HG03103 (cell line): ENCODE measurements around the gene CCDC187.
"Not testable (repeated sequence)": the region's sequence is repeated elsewhere in the genome, so short reads cannot be mapped to it uniquely, and the experiment has no call there.

Source experiments
- ATAC-seq: cut with Tn5 transposase; IDR thresholded peaks from one replicate; pipeline ENCODE4 v1.9.1; 2021; ENCODE audit warnings: low read depth; ENCODE audit not compliant: unreplicated experiment

Gene CCDC187

DNA sequence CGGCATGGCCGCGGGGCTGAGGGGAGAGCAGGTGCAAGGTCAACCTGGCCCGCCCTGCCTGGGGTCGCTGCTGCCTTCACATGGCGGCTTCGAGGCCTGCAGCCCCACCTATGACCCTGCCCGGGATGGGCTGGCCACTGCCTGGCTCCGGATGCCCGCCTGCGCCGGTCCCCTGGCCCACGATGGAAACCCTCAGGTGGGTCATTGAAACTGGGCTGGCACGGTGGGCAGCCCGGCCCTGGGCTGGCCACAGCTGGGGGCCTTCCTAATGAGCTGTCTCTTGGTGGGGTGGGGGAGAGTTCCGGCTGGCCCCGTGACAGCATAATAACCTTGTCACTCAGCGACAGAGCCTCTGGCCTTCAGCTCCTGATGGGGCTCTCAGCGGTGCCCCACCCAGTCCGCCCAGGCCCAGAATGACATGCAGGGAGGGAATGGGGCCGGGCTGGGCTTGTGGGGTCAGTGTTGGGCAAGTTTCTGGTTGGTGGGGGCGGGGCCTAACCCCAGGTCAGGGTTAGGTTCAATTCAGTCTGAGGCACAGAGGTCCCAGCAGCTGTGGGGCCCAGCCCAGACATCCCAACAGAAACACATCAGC lies at the start of gene CCDC187:
Gene CCDC187, minus strand, starts transcription at position 270 of the 592 bp plus-strand sequence. Its CDS starts 264 bp downstream, at position 6.
- no peak for ATAC-seq

GRCh38 chr9:136353088-136353487 lies 49.2 kb upstream of the CCDC187 start:
- ATAC-seq: no peak

DNA sequence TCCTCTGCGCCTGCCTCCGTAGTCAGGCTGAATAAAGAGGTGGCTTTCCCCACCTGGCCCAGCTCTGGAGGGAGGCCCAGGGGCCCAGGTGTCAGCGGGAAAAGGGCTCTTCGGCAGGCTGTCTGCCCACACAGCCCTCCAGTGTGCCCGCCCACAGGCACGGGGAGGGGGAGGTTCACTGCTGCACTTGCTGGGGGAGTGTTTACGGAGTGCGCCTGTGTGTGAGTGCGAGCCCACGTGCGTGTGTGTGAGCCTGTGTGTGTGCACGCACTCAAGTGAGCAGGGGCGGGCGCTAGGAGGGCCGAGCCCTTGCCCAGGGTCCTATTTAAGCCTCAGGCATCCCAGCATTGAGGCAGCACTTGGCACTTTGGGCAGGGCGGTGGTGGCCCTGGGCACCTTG lies 48.8 kb upstream of the CCDC187 start:
- ATAC-seq: no peak

DNA sequence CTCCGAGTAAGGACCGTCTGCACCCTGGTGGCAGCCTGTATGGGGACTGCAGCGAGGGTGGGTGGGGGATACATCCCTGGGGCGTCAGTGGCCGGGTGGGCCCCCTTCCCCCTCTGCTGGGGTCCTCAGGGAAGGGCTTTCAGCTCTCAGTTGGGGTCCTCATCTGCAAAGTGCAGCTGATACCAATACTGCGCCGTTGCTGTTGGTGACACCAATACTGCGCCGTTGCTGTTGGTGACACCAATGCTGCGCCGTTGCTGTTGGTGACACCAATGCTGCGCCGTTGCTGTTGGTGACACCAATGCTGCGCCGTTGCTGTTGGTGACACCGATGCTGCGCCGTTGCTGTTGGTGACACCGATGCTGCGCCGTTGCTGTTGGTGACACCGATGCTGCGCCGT lies 48.0 kb upstream of the CCDC187 start:
- ATAC-seq: not testable (repeated sequence)

- no peak for ATAC-seq
These were observed 47.4 kb upstream of the CCDC187 start for GRCh38 chr9:136351252-136351800.

GRCh38 chr9:136349546-136349945 lies 45.7 kb upstream of the CCDC187 start:
- ATAC-seq: no peak

DNA sequence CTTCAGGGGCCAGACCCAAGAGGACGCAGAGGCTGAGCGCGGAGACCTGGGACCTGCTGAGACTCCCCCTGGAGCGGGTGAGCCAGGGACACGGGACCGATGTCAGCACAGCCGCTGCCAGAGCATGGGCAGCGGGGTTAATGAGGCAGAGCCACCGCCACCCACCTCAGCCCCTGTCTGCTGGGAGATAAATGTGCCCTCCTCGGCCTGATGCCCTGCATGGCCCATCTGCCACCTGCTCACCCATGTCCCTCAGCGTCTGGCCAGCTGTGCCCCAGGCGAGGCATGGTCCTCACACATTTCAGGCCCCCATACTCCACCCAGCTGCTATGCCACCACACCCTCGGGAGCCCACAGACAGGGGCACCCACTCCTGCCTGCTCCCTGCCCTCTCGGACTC lies 44.8 kb upstream of the CCDC187 start:
- ATAC-seq: no peak

GRCh38 chr9:136347472-136348256 lies 43.8 kb upstream of the CCDC187 start:
- no peak for ATAC-seq

- ATAC-seq: no peak
These were observed 43.1 kb upstream of the CCDC187 start for GRCh38 chr9:136346927-136347465.

- no peak for ATAC-seq
These were observed 42.2 kb upstream of the CCDC187 start for GRCh38 chr9:136346157-136346481.

GRCh38 chr9:136345281-136346156 lies 41.6 kb upstream of the CCDC187 start:
- no peak for ATAC-seq

DNA sequence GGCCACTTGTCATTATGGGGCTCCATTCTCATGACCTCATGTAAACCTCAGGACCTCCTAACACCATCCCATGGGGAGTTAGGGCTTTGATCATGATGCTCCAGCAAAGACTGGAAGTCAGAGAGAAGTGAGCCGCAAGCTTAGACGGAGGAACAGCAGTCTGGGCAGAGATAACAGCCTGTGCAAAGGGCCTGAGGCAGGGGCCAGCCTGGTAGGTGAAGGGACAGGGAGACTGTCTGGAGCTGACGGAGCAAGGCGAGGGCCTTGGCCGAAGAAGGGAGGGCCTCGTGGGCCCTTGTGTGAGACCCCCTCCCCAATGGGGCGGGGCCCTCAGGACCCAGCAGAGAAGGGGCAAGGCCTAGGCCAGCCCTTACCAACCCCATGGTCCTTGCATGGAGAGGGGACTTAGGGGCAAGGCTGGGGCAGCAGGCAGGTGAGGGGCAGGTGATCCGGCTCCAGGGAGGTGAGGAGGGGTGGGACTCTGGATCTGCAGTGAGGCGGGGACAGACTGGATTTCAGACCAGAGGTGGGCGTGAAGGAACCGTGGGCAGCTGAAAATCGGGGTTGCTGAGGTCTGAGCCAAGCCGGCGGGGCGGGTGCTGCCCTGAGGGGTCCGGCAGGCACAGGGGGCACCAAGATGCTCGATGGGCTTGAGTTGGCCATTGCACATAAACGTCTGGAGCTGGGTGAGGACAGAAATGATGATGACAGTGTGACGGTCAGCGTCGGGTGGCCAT lies 40.8 kb upstream of the CCDC187 start:
- ATAC-seq: no peak

- ATAC-seq: no peak
These were observed 40.0 kb upstream of the CCDC187 start for GRCh38 chr9:136343884-136344269.

GRCh38 chr9:136343121-136343883 lies 39.4 kb upstream of the CCDC187 start:
- ATAC-seq: no peak

- no peak for ATAC-seq
These were observed 38.6 kb upstream of the CCDC187 start for GRCh38 chr9:136342181-136343120.

- no peak for ATAC-seq
These were observed 37.9 kb upstream of the CCDC187 start for GRCh38 chr9:136341769-136342168.

DNA sequence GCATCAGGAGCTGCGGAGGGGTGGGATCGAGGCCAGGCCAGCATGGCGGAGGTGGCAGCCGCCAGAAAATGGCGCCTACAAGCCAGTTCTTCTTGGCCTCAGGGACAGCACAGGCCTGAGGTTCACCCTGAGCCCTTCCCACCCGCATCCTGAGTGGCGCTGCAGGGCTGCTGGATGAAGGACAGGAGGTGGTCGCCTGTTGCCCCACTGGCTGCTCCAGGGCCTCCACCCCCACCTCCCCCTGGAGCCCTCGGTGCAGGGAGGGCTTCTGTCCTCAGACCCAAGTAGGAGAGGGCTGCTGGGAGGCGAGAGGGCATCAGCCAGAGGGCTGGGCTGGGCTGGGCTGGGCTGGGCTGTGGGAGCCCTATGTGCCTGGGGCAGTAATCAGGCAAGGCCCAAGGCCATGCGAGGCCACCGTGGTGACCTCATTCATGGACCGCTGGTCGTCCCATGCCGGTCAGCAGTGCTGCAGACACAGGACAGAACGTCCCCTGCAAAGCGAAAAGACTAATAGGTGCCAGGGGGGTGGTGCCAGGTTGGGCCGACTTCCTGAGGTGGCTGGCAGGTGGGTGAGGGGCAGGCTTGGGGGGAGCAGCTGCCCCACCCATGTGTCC lies 37.3 kb upstream of the CCDC187 start:
- ATAC-seq: no peak
